ENCODE results near the gene PATZ1. TPM values are rescaled to one million over a fixed set of nuclear protein-coding genes. Genes with fewer than 3 reads are reported as not detected.

PATZ1 gene
- total and polyA plus RNA-seq, 2 of the 4 experiments (the other 2 are of a cell fraction) = 6.5 to 10.5 TPM

- H3K4me1 ChIP-seq (ENCODE audit: control insufficient read depth, insufficient read depth, low read length) = no peaks in the 10 kb centered on the region
- H3K27ac ChIP-seq (ENCODE audit: insufficient read depth, low read length) = no peak overlapping the region
- no peak overlapping the region for H3K9ac ChIP-seq (ENCODE audit: low read depth, low read length)
- TF ChIP-seq CHD1 (IDR thresholded peaks at IDR 0.05; ENCODE audit: low read depth, low read length) (no peak), POLR2A (IDR thresholded peaks at IDR 0.05; ENCODE audit: low read depth, low read length) (no peak), RAD21 (IDR thresholded peaks at IDR 0.05; ENCODE audit: low read length) (no peak), USF2 (IDR thresholded peaks at IDR 0.05; ENCODE audit: low read depth, low read length) (no peak), CEBPB (IDR thresholded peaks at IDR 0.05; ENCODE audit: low read depth, low read length) (no peak), NFE2L2 (IDR thresholded peaks at IDR 0.05; ENCODE audit: low read depth, low read length) (no peak), FOS (IDR thresholded peaks at IDR 0.05; ENCODE audit: low read depth, low read length) (no peak), MAZ (IDR thresholded peaks at IDR 0.05; ENCODE audit: borderline replicate concordance, low read depth, low read length) (no peak), SMC3 (IDR thresholded peaks at IDR 0.05; ENCODE audit: low read depth, low read length) (no peak), MAFK (IDR thresholded peaks at IDR 0.05; ENCODE audit: low read depth, low read length) (no peak), BHLHE40 (IDR thresholded peaks at IDR 0.05; ENCODE audit: low read depth, low read length) (no peak), RCOR1 (IDR thresholded peaks at IDR 0.05; ENCODE audit: insufficient replicate concordance, low read length) (no peak), ELK1 (IDR thresholded peaks at IDR 0.05; ENCODE audit: borderline replicate concordance, low read depth, low read length) (no peak), CTCF (conservative IDR thresholded peaks at IDR 0.05; ENCODE audit: low read depth, low read length) (no peak), MXI1 (IDR thresholded peaks at IDR 0.05; ENCODE audit: borderline replicate concordance, low read depth, low read length) (no peak), RFX5 (IDR thresholded peaks at IDR 0.05; ENCODE audit: low read depth, low read length) (no peak)
- ATAC-seq (ENCODE audit: low read depth) (no peak), DNase-seq (no peak)
- H3K4me3 ChIP-seq (ENCODE audit: insufficient read depth, low read depth, low read length) = no peak overlapping the region
- no peak overlapping the region for H2BK5ac ChIP-seq (ENCODE audit: low read depth, low read length, poor library complexity, severe bottlenecking)
- no peak overlapping the region for H2BK20ac ChIP-seq (ENCODE audit: low read depth, low read length)
- WGBS, 2 experiments (ENCODE audit: extremely low coverage in 2 of 2, insufficient read length in 1 of 2) = no CpG with 5 or more reads among the region's 5 CpGs
- H3K9me1 ChIP-seq (ENCODE audit: insufficient read depth, low read length) = no peaks in the 10 kb centered on the region
- H3K27me3 ChIP-seq (ENCODE audit: control insufficient read depth, insufficient read depth, low read length) = peaks cover 6% of the 10 kb centered on the region
- dilution Hi-C loops (cut with HindIII; ENCODE audit: low sequenced_read_pairs, unreplicated experiment) = no loop called here
- no peak overlapping the region for H2AFZ ChIP-seq (replicated peaks; ENCODE audit: low read length, poor library complexity)
- no peak overlapping the region for H2AK5ac ChIP-seq (ENCODE audit: low read depth, low read length)
- H3K18ac ChIP-seq (ENCODE audit: low read depth, low read length) = no peak overlapping the region
- H2BK120ac ChIP-seq (ENCODE audit: low read depth, low read length) = no peak overlapping the region
- H3K4me2 ChIP-seq (ENCODE audit: low read depth, low read length) = no peak overlapping the region
- intact Hi-C loops (cut with micrococcal nuclease) = no loop called here
- no peaks in the 10 kb centered on the region for H3K79me1 ChIP-seq (ENCODE audit: low read depth in 1 of 2, low read length in 2 of 2)
- H2AK9ac ChIP-seq (replicated peaks; ENCODE audit: low read depth, low read length, poor library complexity) = no peak overlapping the region
- in situ Hi-C loops (cut with MboI; ENCODE audit: low sequenced_read_pairs) = no loop called here
- H2BK15ac ChIP-seq (ENCODE audit: low read depth, low read length) = no peak overlapping the region
- no TSS peak for BruUV-seq (replicated peaks)
- no peak overlapping the region for H3K14ac ChIP-seq (replicated peaks; ENCODE audit: low read depth, low read length)
- H3K23ac ChIP-seq (ENCODE audit: low read depth, low read length) = no peak overlapping the region
- no peaks in the 10 kb centered on the region for H3K36me3 ChIP-seq (ENCODE audit: control insufficient read depth, insufficient read depth, low read length)
- H4K20me1 ChIP-seq (ENCODE audit: insufficient read depth, low read length) = no peaks in the 10 kb centered on the region
- ChIA-PET CTCF (no interaction called here), POLR2A (ENCODE audit: unreplicated experiment) (no interaction called here)
- no peak overlapping the region for H3K56ac ChIP-seq (ENCODE audit: extremely low read depth, insufficient read depth, low read length)
- H3K9me3 ChIP-seq (ENCODE audit: control insufficient read depth, insufficient read depth, low read length) = no peaks in the 10 kb centered on the region
- H4K8ac ChIP-seq (ENCODE audit: low read depth in 2 of 2, low read length in 2 of 2) = no peak overlapping the region
- H3K4ac ChIP-seq (ENCODE audit: low read depth, low read length) = no peak overlapping the region
- H4K91ac ChIP-seq (ENCODE audit: insufficient read depth, low read depth, low read length) = no peak overlapping the region
- no peak overlapping the region for H4K5ac ChIP-seq (ENCODE audit: low read depth, low read length)
Observed at GRCh38 chr22:31354515-31354914, 8.4 kb upstream of the PATZ1 start.

Measured in IMR-90 (cell line).